Rectal smooth muscle tissue (tissue), 1 donor: Measurements from ENCODE around the gene POP4.

ENCODE experiments used
- H3K27ac ChIP-seq: one replicate; pipeline ENCODE4 v1.7.0; 2013; ENCODE audit warnings: low read depth, low read length, inconsistent platforms
- H3K27me3 ChIP-seq: one replicate; pipeline ENCODE4 v1.7.0; 2013; ENCODE audit warnings: low read length; ENCODE audit not compliant: control insufficient read depth, insufficient read depth
- H3K36me3 ChIP-seq: one replicate; pipeline ENCODE4 v1.7.0; 2013; ENCODE audit warnings: low read length; ENCODE audit not compliant: control insufficient read depth, insufficient read depth
- H3K4me1 ChIP-seq: one replicate; pipeline ENCODE4 v1.7.0; 2013; ENCODE audit warnings: low read length; ENCODE audit not compliant: control insufficient read depth, insufficient read depth
- H3K4me3 ChIP-seq: one replicate; pipeline ENCODE4 v1.7.0; 2013; ENCODE audit warnings: low read length
- H3K9ac ChIP-seq: one replicate; pipeline ENCODE4 v1.7.0; 2013; ENCODE audit warnings: low read length

Gene POP4

GRCh38 chr19:29583196-29583999, 22.7 kb upstream of the POP4 start:
- H3K36me3 ChIP-seq, result no peaks in the 10 kb centered on the region
- no peaks in the 10 kb centered on the region for H3K4me1 ChIP-seq
- H3K27me3 ChIP-seq, result no peaks in the 10 kb centered on the region
- no peak overlapping the region for H3K4me3 ChIP-seq
- no peak overlapping the region for H3K27ac ChIP-seq
- H3K9ac ChIP-seq, result no peak overlapping the region

GRCh38 chr19:29586401-29586800, 19.7 kb upstream of the POP4 start:
- Histone ChIP-seq H3K4me1 (no peaks in the 10 kb centered on the region), H3K27ac (no peak overlapping the region), H3K4me3 (no peak overlapping the region), H3K27me3 (no peaks in the 10 kb centered on the region), H3K36me3 (no peaks in the 10 kb centered on the region), H3K9ac (no peak overlapping the region)

GRCh38 chr19:29587059-29587458, 19.0 kb upstream of the POP4 start:
- no peaks in the 10 kb centered on the region for H3K27me3 ChIP-seq
- no peak overlapping the region for H3K27ac ChIP-seq
- no peaks in the 10 kb centered on the region for H3K36me3 ChIP-seq
- H3K4me3 ChIP-seq, result no peak overlapping the region
- no peak overlapping the region for H3K9ac ChIP-seq
- no peaks in the 10 kb centered on the region for H3K4me1 ChIP-seq

- H3K4me1 ChIP-seq, result no peaks in the 10 kb centered on the region
- no peak overlapping the region for H3K4me3 ChIP-seq
- H3K36me3 ChIP-seq, result no peaks in the 10 kb centered on the region
- no peak overlapping the region for H3K9ac ChIP-seq
- no peaks in the 10 kb centered on the region for H3K27me3 ChIP-seq
- no peak overlapping the region for H3K27ac ChIP-seq
Measured at GRCh38 chr19:29587518-29587986, 18.5 kb upstream of the POP4 start.

- no peak overlapping the region for H3K4me3 ChIP-seq
- H3K27me3 ChIP-seq, result no peaks in the 10 kb centered on the region
- H3K4me1 ChIP-seq, result no peaks in the 10 kb centered on the region
- H3K27ac ChIP-seq, result no peak overlapping the region
- no peak overlapping the region for H3K9ac ChIP-seq
- H3K36me3 ChIP-seq, result no peaks in the 10 kb centered on the region
Measured at GRCh38 chr19:29588095-29588494, 18.0 kb upstream of the POP4 start.

- Histone ChIP-seq H3K4me1 (no peaks in the 10 kb centered on the region), H3K27ac (no peak overlapping the region), H3K4me3 (no peak overlapping the region), H3K9ac (no peak overlapping the region), H3K36me3 (no peaks in the 10 kb centered on the region), H3K27me3 (peaks cover 3% of the 10 kb centered on the region)
Measured at GRCh38 chr19:29590278-29590677, 15.8 kb upstream of the POP4 start.

GRCh38 chr19:29591670-29592069, 14.4 kb upstream of the POP4 start:
- Histone ChIP-seq H3K27me3 (peaks cover 6% of the 10 kb centered on the region), H3K4me3 (no peak overlapping the region), H3K27ac (no peak overlapping the region)

GRCh38 chr19:29593869-29594268, 12.2 kb upstream of the POP4 start:
- H3K9ac ChIP-seq, result no peak overlapping the region
- H3K27ac ChIP-seq, result no peak overlapping the region
- H3K27me3 ChIP-seq, result peaks cover 6% of the 10 kb centered on the region
- no peaks in the 10 kb centered on the region for H3K4me1 ChIP-seq
- H3K4me3 ChIP-seq, result no peak overlapping the region
- no peaks in the 10 kb centered on the region for H3K36me3 ChIP-seq

More at GRCh38 chr19:29591670-29592069, 14.4 kb upstream of the POP4 start:
- H3K4me1 ChIP-seq, result no peaks in the 10 kb centered on the region
- no peak overlapping the region for H3K9ac ChIP-seq
- H3K36me3 ChIP-seq, result no peaks in the 10 kb centered on the region

GRCh38 chr19:29596080-29596727, 9.9 kb upstream of the POP4 start:
- peaks cover 6% of the 10 kb centered on the region for H3K27me3 ChIP-seq
- H3K27ac ChIP-seq, result no peak overlapping the region
- H3K36me3 ChIP-seq, result no peaks in the 10 kb centered on the region
- no peak overlapping the region for H3K9ac ChIP-seq
- no peak overlapping the region for H3K4me3 ChIP-seq
- H3K4me1 ChIP-seq, result no peaks in the 10 kb centered on the region

- H3K27ac ChIP-seq, result no peak overlapping the region
- no peaks in the 10 kb centered on the region for H3K36me3 ChIP-seq
- peaks cover 6% of the 10 kb centered on the region for H3K27me3 ChIP-seq
- H3K4me1 ChIP-seq, result no peaks in the 10 kb centered on the region
- H3K9ac ChIP-seq, result no peak overlapping the region
- H3K4me3 ChIP-seq, result no peak overlapping the region
Measured at GRCh38 chr19:29596885-29597525, 9.1 kb upstream of the POP4 start.

- no peaks in the 10 kb centered on the region for H3K36me3 ChIP-seq
- no peaks in the 10 kb centered on the region for H3K4me1 ChIP-seq
- no peak overlapping the region for H3K4me3 ChIP-seq
- H3K27me3 ChIP-seq, result peaks cover 6% of the 10 kb centered on the region
- H3K9ac ChIP-seq, result no peak overlapping the region
- no peak overlapping the region for H3K27ac ChIP-seq
Measured at GRCh38 chr19:29598036-29598435, 8.0 kb upstream of the POP4 start.

- no peaks in the 10 kb centered on the region for H3K4me1 ChIP-seq
- peaks cover 6% of the 10 kb centered on the region for H3K27me3 ChIP-seq
- no peak overlapping the region for H3K4me3 ChIP-seq
Measured at GRCh38 chr19:29598496-29598895, 7.6 kb upstream of the POP4 start.

More at GRCh38 chr19:29598496-29598895, 7.6 kb upstream of the POP4 start:
- H3K27ac ChIP-seq, result no peak overlapping the region
- no peaks in the 10 kb centered on the region for H3K36me3 ChIP-seq
- no peak overlapping the region for H3K9ac ChIP-seq
